GM21619 (cell line): Measurements from ENCODE around the gene TESK2.
"Not testable (repeated sequence)": the region's sequence is repeated elsewhere in the genome, so short reads cannot be mapped to it uniquely, and the experiment has no call there.

Source experiments
- ATAC-seq: cut with Tn5 transposase; IDR thresholded peaks from one replicate; pipeline ENCODE4 v1.9.1; 2021; ENCODE audit not compliant: unreplicated experiment

Gene TESK2, protein sequence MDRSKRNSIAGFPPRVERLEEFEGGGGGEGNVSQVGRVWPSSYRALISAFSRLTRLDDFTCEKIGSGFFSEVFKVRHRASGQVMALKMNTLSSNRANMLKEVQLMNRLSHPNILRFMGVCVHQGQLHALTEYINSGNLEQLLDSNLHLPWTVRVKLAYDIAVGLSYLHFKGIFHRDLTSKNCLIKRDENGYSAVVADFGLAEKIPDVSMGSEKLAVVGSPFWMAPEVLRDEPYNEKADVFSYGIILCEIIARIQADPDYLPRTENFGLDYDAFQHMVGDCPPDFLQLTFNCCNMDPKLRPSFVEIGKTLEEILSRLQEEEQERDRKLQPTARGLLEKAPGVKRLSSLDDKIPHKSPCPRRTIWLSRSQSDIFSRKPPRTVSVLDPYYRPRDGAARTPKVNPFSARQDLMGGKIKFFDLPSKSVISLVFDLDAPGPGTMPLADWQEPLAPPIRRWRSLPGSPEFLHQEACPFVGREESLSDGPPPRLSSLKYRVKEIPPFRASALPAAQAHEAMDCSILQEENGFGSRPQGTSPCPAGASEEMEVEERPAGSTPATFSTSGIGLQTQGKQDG

DNA sequence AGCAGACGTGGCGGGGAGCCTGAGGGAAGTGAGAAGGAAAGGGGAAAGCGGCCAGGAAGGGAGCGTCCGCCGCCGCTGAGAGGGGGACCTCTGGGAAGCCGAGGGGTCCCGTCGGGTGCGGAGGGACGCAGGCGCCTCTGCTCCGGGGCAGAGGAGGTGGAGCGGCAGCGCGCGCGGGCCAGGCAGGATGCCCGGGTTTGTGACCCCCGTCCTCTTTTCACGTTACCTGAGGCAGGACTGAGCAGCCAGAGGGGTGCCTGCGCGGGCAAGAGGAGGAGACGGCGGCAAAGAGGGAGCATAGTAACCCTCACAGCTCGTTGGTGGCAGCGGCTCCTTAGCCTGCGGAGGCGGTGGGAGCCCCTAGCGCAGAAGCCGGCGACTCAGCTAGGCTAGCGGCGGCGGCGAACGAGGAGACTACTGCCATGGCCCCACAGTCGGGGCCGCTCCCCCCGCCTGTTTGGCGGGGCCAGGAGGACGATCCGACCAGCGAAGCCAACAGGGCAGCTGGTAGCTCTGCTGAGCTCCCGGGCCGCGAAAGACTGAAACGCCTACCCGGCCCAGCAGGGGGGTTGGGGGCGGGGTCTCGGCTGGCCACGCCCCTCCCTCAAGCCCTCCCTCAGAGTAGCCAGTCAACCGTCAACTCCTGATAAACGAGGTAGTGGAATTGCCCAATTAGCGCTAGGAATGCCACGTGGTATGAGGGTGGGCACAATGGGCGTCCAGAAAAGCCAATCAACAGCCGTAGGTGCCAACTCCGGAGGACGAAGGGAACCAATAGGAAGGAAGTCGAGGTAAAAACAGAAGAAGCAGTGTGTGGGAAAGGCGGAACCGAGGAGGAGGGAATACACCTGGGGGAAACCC lies at the start of gene TESK2:
Gene TESK2 (minus strand): TSS at position 538 of the 861 bp plus-strand sequence. CDS start 33,378 bp downstream, outside the sequence.
- peak; percentile 90 for ATAC-seq

DNA sequence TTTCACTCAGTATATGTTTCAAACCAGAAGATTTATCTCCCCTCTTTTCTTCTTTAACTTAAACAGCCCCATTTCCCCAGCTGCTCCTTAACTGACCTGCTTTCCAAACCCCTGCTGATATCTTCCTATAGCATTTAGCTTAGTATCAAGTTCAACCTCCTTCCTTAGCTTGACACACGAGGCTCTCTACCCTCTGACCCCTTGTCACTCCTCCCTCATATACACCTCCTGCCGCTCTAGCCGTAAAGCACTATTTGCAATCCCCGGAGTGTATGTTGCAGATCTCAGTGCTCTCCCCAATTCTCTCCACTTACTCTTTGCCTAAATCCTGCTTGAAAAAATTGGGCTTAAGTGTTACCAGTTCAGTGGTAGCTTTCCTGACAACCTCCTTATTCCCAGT lies 45.9 kb upstream of the TESK2 start:
- no peak for ATAC-seq

DNA sequence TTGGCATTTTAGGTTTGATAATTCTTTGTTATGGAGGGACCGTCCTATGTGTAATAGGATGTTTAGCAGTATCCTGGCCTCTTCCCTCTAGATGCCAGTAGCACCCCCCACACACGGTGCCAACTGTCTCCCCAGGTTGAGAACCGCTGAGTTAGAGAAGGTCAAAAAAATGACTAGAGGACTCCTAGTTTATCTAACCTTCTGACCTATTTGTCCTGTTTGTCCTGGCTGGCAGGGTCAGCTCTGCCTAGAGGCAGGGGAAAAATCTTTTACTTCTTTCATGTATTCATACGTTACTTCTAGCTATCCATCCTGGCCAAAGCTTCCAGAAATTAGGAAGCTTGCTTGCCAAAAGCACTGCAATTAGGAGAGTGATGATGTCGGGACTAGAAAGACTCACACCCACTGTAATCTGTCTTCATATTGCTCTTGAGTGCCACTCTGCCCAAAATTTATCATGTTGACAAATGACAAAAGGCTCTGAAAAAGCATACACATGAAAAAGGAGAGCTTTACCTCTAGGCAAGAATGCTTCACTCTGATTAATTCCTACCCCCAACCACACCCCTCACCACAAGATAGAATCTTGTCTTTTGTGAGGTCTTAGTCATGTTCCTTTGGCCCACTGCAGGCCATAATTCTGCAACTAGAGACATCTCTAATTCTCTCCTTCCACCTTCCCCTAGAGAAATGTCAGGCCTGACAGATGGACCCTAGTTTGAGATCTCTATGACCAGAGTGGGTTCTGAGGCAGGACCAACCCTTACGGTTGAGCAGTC lies 45.2 kb upstream of the TESK2 start:
- no peak for ATAC-seq

DNA sequence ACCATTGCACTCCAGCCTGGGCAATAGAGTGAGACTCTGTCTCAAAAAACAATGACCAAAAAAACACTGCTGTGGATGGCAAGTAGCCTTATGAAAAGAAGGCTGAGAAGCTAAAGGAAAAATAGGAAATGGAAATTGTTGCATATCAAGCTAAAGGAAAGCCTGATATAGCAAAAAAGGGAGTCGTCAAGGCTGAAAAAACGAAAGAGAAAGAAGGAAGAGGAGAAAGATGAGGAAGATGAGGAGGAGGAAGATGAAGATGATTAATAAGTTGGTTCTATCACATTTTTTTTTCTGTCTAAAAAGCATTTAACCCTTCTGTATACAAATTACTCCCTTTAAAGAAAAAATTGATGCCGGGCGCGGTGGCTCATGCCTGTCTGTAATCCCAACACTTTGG lies 40.9 kb upstream of the TESK2 start:
- no peak for ATAC-seq

DNA sequence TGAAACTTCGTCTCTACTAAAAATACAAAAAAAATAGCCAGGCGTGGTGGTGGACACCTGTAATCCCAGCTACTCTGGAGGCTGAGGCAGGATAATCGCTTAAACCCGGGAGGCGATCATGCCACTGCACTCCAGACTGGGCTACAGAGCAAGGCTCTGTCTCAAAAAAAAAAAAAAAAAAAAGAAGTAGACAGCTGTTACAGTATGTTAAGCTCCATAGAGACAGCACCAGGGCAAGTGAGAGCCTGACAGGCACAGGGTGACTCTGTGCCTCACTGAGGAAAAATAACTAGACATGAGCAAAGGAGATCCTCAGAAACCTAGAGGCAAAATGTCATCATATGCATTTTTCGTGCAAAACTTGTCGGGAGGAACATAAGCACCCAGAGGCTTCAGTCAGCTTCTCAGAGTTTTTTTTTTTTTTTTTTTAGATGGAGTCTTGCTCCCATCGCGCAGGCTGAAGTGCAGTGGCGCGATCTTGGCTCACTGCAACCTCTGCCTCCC lies 39.7 kb upstream of the TESK2 start:
- ATAC-seq, result no peak

DNA sequence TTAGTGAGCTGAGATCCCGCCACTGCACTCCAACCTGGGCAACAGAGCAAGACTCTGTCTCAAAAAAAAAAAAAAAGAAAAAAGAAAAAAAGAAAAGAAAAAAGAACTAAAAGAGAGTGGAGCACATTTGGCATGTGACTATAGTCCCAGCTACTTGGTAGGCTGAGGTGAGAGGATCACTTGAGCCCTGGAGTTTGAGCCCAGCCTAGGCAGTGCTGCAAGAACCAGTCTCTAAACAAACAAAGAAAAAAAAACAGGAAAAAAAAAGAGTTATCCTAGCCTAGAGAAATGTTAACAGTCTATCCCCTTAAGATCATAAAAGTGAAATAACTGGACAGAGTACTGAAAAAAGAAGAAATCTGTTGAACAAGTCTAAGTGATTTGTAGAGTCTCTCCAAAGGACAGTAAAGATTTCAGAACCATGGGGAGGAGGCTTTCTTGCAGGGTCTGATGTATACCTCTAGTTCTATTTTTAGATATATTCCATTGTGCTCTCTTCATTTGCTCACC lies 35.2 kb upstream of the TESK2 start:
- ATAC-seq, result no peak

DNA sequence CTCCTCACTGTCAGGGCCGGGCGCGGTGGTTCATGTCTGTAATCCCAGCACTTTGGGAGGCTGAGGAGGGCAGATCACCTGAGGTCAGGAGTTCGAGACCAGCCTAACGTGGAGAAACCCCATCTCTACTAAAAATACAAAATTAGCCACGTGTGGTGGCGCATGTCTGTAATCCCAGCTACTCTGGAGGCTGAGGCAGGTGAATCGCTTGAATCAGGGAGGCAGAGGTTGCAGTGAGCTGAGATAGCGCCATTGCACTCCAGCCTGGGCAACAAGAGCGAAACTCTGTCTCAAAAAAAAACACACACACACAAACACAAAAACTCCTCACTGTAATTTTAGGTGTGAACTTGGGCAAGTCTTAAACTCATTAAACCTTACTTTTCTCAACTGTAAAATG lies 33.0 kb upstream of the TESK2 start:
- ATAC-seq, result not testable (repeated sequence)

DNA sequence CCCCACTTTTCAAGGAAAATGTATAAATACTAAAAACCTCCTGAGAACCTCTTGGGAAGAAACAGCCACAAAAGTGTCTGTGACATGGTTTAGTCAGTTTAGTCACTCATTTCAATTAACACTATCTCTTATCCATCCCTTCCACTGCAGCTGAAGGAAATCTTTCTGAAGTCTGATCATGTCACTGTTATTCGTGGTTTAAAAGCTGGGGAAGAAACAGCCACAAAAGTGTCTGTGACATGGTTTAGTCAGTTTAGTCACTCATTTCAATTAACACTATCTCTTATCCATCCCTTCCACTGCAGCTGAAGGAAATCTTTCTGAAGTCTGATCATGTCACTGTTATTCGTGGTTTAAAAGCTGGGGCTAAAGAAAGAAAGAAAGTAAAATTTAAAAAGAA lies 32.6 kb upstream of the TESK2 start:
- not testable (repeated sequence) for ATAC-seq

DNA sequence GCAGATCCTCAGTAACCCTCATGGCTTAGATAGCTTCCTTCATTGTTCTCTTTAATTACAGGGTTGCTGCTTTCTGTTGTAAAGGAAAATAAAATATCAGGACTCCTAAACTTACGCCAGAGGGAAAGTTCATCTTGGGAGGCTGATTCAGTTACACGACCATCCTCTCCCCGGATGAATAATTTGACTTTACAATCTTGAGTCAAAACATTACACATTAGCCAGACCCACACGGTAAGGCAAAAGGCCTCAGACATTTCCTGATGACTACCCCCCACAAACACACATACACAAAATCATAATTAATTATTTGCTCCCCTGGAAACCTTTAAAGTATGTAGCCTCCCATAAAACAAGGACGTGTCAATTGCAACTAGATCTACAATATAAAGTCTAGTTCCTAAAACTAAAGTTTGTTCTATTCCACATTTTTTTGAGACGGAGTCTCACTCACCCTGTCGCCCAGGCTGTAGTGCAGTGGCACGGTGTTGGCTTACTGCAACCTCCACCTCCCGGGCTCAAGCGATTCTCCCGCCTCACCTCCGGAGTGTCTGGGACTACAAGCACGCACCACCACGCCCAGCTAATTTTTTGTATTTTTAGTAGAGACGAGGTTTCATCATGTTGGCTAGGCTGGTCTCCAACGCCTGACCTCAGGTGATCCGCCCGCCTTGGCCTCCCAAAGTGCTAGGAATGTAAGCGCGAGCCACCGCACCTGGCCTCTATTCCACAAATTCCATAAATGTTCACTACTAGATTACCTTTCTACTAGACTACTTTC lies 31.6 kb upstream of the TESK2 start:
- no peak for ATAC-seq

DNA sequence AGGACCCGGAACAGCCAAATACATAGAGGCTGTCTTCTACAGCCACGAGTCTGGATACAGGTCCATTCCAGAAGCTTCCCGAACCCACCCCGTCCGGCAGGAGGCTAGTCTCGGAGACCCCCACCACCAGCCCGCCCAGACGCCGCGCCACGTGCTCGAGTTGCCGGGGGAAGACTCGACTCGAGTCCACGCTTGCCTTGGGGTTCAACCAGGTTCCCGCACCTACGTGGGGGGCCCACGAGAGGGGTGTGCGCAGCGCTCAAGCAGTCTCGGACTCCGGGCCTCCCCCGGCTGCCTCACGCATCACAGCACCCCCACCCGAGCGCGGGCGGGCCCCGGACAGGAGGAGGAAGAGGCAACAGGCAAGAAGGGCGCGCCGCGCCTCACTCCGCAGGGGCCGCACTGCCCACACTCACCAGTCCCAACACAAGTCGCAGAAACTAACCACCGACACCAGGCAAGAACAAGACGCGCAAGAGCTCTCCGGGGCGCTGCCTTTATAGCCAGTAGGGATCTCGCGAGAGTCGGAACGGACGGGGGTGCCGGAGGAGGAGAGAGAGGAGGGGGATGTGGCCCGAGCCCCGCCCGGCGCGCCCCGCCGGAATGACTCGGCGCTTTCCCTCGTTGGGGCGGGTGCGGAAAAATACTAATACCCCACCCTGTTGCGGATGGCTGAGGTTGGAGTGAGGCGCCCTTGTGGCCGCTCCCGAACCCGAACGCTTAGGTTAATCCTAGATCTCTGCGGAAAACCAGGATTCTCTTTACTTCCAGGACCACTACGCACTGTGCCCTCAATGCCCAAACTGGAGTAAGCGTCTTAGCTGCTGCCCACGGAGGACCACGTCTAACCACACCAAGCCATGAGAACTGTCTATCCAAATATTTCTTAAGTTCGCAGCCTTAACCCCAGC lies 30.7 kb upstream of the TESK2 start, which contains the start of gene PRDX1:
Gene PRDX1 (minus strand): TSS at position 472 of the 911 bp plus-strand sequence. CDS start 2,841 bp downstream, outside the sequence.
- peak; percentile 82 for ATAC-seq

DNA sequence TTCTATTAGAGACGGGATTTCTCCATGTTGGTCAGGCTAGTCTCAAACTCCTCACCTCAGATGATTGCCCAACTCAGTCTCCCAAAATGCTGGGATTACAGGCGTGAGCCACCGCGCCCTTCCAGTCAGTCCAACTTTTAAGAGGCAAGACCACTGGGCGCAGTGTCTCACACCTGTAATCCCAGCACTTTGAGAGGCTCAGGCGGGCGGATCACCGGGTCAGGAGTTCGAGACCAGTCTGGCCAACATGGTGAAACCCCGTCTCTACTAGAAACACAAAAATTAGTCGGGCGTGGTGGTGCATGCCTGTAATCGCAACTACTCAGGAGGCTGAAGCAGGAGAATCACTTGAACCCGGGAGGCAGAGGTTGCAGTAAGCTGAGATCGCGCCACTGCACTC lies 28.8 kb upstream of the TESK2 start:
- not testable (repeated sequence) for ATAC-seq

DNA sequence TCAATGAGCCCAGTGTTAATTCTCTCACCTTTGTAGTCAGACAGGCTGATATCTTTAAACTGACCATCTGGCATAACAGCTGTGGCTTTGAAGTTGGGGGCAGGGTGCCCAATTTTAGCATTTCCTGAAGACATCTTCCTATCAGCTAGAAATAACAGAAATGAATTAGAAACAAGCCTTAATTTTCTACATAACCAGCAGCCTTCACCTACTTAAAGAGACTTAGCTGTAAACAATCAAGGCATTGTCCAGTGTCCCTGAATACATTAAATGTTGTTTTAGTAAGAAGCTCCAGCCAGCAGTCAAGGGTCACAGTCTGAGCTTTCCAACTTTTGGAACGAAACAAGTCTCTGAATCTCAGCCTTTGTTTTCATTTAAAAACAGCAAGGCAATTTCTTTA lies 27.9 kb upstream of the TESK2 start:
- no peak for ATAC-seq

DNA sequence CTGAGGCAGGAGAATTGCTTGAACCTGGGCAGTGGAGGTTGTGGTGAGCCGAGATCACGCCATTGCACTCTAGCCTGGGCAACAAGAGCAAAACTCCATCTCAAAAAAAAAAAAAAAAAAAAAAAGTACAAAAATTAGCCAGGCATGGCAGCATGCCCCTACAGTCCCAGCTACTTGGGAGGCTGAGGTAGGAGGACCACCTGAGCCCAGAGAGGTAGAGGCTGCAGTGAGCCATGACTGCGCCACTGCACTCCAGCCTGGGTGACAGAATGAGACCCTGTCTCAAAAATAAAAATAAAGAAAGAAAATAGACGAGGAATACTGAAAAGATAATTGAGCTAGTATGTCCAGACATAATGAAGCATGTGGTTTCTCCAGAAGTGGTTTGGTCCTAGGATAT lies 27.4 kb upstream of the TESK2 start:
- not testable (repeated sequence) for ATAC-seq

DNA sequence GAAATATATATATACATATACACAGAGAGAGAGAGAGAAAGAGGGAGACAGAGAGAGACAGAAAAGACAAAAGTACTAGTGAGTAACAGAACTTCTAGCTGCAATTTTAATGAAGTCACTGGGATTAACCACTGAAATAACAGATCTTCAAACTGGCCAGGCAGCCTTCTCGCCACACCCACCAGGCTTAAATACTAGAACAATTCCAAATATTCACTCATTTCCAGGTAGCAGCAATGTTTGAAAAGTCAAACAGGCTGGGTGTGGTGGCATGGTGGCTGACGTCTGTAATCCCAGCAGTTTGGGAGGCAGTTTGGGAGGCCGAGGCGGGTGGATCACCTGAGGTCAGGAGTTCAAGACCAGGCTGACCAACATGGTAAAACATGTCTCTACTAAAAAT lies 25.5 kb upstream of the TESK2 start:
- ATAC-seq, result no peak

DNA sequence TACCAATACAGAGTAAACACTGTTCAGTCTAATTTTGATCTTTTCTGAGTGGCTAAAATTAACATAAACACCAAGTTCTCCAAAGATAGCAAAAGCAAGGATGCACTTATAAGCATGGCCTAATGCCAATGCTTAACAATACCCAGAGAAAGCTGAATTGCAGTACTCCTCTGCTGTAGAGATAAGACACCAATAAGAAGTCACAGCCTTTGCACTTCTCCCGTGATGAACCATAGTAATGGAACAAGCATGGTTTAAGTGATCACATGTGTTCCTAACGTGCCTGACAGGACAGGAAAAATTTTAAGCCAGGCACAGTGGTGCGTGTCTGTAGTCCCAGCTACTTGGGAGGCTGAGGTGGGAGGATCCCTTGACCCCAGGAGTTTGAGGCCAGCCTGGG lies 25.1 kb upstream of the TESK2 start:
- ATAC-seq, result no peak

DNA sequence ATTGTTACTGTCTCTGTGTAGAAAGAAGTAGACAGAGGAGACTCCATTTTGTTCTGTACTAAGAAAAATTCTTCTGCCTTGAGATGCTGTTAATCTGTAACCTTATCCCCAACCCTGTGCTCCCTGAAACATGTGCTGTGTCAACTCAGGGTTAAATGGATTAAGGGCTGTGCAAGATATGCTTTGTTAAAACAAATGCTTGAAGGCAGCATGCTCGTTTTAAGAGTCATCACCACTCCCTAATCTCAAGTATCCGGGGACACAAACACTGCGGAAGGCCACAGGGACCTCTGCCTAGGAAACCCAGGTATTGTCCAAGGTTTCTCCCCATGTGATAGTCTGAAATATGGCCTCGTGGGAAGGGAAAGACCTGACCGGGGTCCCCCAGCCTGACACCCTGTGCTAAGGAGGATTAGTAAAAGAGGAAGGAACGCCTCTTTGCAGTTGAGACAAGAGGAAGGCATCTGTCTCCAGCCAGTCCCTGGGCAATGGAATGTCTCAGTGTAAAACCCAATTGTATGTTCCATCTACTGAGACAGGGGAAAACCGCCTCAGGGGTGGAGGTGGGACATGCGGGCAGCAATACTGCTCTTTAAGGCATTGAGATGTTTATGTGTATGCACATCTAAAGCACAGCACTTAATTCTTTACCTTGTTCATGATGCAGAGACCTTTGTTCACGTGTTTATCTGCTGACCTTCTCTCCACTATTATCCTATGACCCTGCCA lies 22.7 kb upstream of the TESK2 start:
- not testable (repeated sequence) for ATAC-seq

DNA sequence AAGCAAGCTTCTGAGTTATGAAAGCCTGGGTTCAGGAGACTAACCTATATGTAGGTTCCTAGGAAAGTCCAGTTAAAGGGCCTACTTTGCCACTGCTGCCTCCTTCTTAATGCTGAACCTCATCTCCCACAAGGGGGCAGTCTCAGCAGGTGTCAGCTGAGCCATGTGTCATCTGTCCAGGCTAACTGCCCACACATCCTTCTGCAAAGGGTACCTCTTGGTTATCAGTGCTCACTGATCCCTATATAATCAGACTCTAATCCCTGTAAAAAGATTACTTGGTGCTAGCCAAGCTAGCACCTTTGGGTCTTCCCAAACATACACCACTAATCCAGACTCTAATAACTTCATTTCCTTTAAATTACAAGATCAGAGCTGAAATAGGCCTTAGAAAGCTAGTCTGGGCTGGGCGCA lies 21.7 kb upstream of the TESK2 start:
- peak; percentile 56 for ATAC-seq

DNA sequence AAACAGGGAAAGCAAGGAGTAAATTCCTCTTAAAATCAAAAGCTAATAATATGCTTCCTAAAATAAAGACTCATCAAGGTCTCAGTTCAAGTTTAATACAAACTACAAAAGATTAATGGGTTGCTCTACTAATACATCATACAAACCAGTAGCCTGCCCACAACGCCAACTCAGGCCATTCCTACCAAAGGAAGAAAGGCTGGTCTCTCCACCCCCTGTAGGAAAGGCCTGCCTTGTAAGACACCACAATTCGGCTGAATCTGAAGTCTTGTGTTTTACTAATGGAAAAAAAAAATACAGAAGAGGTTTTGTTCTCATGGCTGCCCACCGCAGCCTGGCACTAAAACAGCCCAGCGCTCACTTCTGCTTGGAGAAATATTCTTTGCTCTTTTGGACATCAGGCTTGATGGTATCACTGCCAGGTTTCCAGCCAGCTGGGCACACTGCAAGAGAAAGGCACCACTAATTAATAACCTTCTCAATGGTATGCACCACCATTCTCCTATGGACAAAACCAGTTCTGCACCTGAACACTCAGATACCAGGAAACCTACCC lies 20.1 kb upstream of the TESK2 start:
- ATAC-seq, result no peak
